ENCODE data around the gene ST7. TPM values are rescaled to one million over a fixed set of nuclear protein-coding genes. Genes with fewer than 3 reads are reported as not detected.

Gene ST7
- total and polyA plus RNA-seq, 2 donors (not counting 1 experiment from before 2014, with no cell fraction given), result 2.3 to 4.6 TPM

- 80% methylated on average over 1 of the region's 1 CpG for WGBS (ENCODE audit: insufficient coverage)
- CTCF ChIA-PET, result interaction anchor here (1.0 to 2.1 kb wide), 3 partner anchors 10 to 129 kb away, joined by 3 to 7 read pairs (median 3); no protein-coding TSS in a partner anchor
Measured at GRCh38 chr7:116999311-116999710, 46.0 kb downstream of the ST7 start.

GRCh38 chr7:117001283-117001682, 48.0 kb downstream of the ST7 start:
- Histone ChIP-seq H3K4me3 (ENCODE audit: control extremely low read depth in 1 of 5, extremely low read depth in 1 of 5, insufficient read depth in 1 of 5, low read depth in 2 of 5, low read length in 4 of 5) (no peak overlapping the region), H3K36me3 (replicated peaks in 1 of 2; ENCODE audit: control extremely low read depth in 1 of 2, control insufficient read depth in 1 of 2, extremely low read depth in 1 of 2, insufficient read depth in 2 of 2, low read length in 1 of 2) (no peaks in the 10 kb centered on the region), H3K79me2 (ENCODE audit: control insufficient read depth, insufficient read depth, low read length) (no peaks in the 10 kb centered on the region), H3K27ac (ENCODE audit: low read length in 2 of 2) (no peak overlapping the region), H3K4me2 (replicated peaks; ENCODE audit: low read depth, low read length, poor library complexity, severe bottlenecking) (no peak overlapping the region), H3K9ac (ENCODE audit: low read length) (no peak overlapping the region), H3K9me3 (ENCODE audit: control extremely low read depth in 1 of 3, control insufficient read depth in 2 of 3, insufficient read depth in 1 of 3, low read length in 2 of 3) (peaks cover 0 to 5% (median 0%) of the 10 kb centered on the region in 3 donors), H4K20me1 (ENCODE audit: control insufficient read depth, insufficient read depth, low read length, poor library complexity, severe bottlenecking) (no peaks in the 10 kb centered on the region), H2AFZ (ENCODE audit: insufficient read depth, low read depth, low read length, poor library complexity, severe bottlenecking) (no peak overlapping the region), H3K27me3 (replicated peaks in 1 of 4; ENCODE audit: control extremely low read depth in 1 of 4, control insufficient read depth in 3 of 4, insufficient read depth in 4 of 4, low read length in 3 of 4) (no peaks in the 10 kb centered on the region), H3K4me1 (ENCODE audit: control insufficient read depth in 2 of 2, insufficient read depth in 2 of 2, low read length in 2 of 2) (no peaks in the 10 kb centered on the region)
- Mint-ChIP-seq H3K27ac (no peak overlapping the region), H3K27me3 (no peaks in the 10 kb centered on the region), H3K4me1 (no peaks in the 10 kb centered on the region), H3K9me3 (ENCODE audit: insufficient read depth) (no peaks in the 10 kb centered on the region), H3K4me3 (no peak overlapping the region)
- no peak for ATAC-seq (ENCODE audit: low read depth)
- CTCF ChIA-PET, result no interaction called here
- no peak for DNase-seq
- TF ChIP-seq EZH2 (IDR thresholded peaks at IDR 0.05; ENCODE audit: borderline replicate concordance, insufficient read depth, low read depth, low read length, poor library complexity, severe bottlenecking) (no peak), CTCF (IDR thresholded peaks at IDR 0.05) (no peak)
- POLR2A ChIA-PET, result no interaction called here
- intact Hi-C loops (cut with micrococcal nuclease), result no loop called here

More at GRCh38 chr7:116999311-116999710, 46.0 kb downstream of the ST7 start:
- Histone ChIP-seq H3K9me3 (ENCODE audit: control extremely low read depth in 1 of 3, control insufficient read depth in 2 of 3, insufficient read depth in 1 of 3, low read length in 2 of 3) (peaks cover 0 to 5% (median 0%) of the 10 kb centered on the region in 3 donors), H3K4me3 (ENCODE audit: control extremely low read depth in 1 of 5, extremely low read depth in 1 of 5, insufficient read depth in 1 of 5, low read depth in 2 of 5, low read length in 4 of 5) (no peak overlapping the region), H3K36me3 (replicated peaks in 1 of 2; ENCODE audit: control extremely low read depth in 1 of 2, control insufficient read depth in 1 of 2, extremely low read depth in 1 of 2, insufficient read depth in 2 of 2, low read length in 1 of 2) (no peaks in the 10 kb centered on the region), H3K27me3 (replicated peaks in 1 of 4; ENCODE audit: control extremely low read depth in 1 of 4, control insufficient read depth in 3 of 4, insufficient read depth in 4 of 4, low read length in 3 of 4) (no peaks in the 10 kb centered on the region), H3K9ac (ENCODE audit: low read length) (no peak overlapping the region), H3K27ac (ENCODE audit: low read length in 2 of 2) (no peak overlapping the region), H4K20me1 (ENCODE audit: control insufficient read depth, insufficient read depth, low read length, poor library complexity, severe bottlenecking) (no peaks in the 10 kb centered on the region), H3K4me1 (ENCODE audit: control insufficient read depth in 2 of 2, insufficient read depth in 2 of 2, low read length in 2 of 2) (no peaks in the 10 kb centered on the region), H3K79me2 (ENCODE audit: control insufficient read depth, insufficient read depth, low read length) (no peaks in the 10 kb centered on the region), H2AFZ (ENCODE audit: insufficient read depth, low read depth, low read length, poor library complexity, severe bottlenecking) (no peak overlapping the region), H3K4me2 (replicated peaks; ENCODE audit: low read depth, low read length, poor library complexity, severe bottlenecking) (no peak overlapping the region)
- no peak for TF ChIP-seq CTCF (IDR thresholded peaks at IDR 0.05)
- no peak for TF ChIP-seq EZH2 (IDR thresholded peaks at IDR 0.05; ENCODE audit: borderline replicate concordance, insufficient read depth, low read depth, low read length, poor library complexity, severe bottlenecking)
- no peaks in the 10 kb centered on the region for H3K27me3 Mint-ChIP-seq
- no peak for DNase-seq
- no peak for ATAC-seq (ENCODE audit: low read depth)
- H3K4me1 Mint-ChIP-seq, result no peaks in the 10 kb centered on the region
- H3K27ac Mint-ChIP-seq, result no peak overlapping the region
- intact Hi-C loops (cut with micrococcal nuclease), result no loop called here
- POLR2A ChIA-PET, result interaction anchor here (0.5 kb wide), 1 partner anchor 11 kb away, joined by 3 read pairs; no protein-coding TSS in a partner anchor
- H3K9me3 Mint-ChIP-seq (ENCODE audit: insufficient read depth), result no peaks in the 10 kb centered on the region
- H3K4me3 Mint-ChIP-seq, result no peak overlapping the region
